Right kidney (tissue), 1 donor: ENCODE measurements around the gene OXNAD1.
A peak's percentile ranks its signal among the peaks of the same experiment; 100 is the strongest.

ENCODE experiments used
- DNase-seq: peaks from one replicate; pipeline ENCODE4 v3.0.0-alpha.2; 2016

The OXNAD1 gene

GRCh38 chr3:16277471-16277870, 12.5 kb downstream of the OXNAD1 start:
- DNase-seq, result no peak

- DNase-seq, result no peak
Measured at GRCh38 chr3:16279010-16279801, 14.2 kb downstream of the OXNAD1 start.

GRCh38 chr3:16280671-16281070, 15.7 kb downstream of the OXNAD1 start:
- no peak for DNase-seq

GRCh38 chr3:16284633-16285032, 19.6 kb downstream of the OXNAD1 start:
- no peak for DNase-seq

GRCh38 chr3:16286161-16286560, 21.1 kb downstream of the OXNAD1 start:
- no peak for DNase-seq

- DNase-seq, result no peak
Measured at GRCh38 chr3:16286751-16287543, 21.9 kb downstream of the OXNAD1 start.

GRCh38 chr3:16288664-16289063, 23.7 kb downstream of the OXNAD1 start:
- DNase-seq, result no peak

- DNase-seq, result no peak
Measured at GRCh38 chr3:16289144-16289889, 24.3 kb downstream of the OXNAD1 start.

- DNase-seq, result peak; percentile 18
Measured at GRCh38 chr3:16290007-16290826, 25.2 kb downstream of the OXNAD1 start.

GRCh38 chr3:16290827-16291196, 25.8 kb downstream of the OXNAD1 start:
- no peak for DNase-seq

GRCh38 chr3:16294844-16295243, 29.8 kb downstream of the OXNAD1 start:
- DNase-seq, result no peak

- DNase-seq, result no peak
Measured at GRCh38 chr3:16295298-16295890, 30.4 kb downstream of the OXNAD1 start.

GRCh38 chr3:16297997-16298885, 33.2 kb downstream of the OXNAD1 start:
- no peak for DNase-seq

- DNase-seq, result no peak
Measured at GRCh38 chr3:16298891-16299290, 33.9 kb downstream of the OXNAD1 start.

- no peak for DNase-seq
Measured at GRCh38 chr3:16299746-16300145, 34.7 kb downstream of the OXNAD1 start.

- DNase-seq, result no peak
Measured at GRCh38 chr3:16300307-16300706, 35.3 kb downstream of the OXNAD1 start.

- no peak for DNase-seq
Measured at GRCh38 chr3:16300881-16301359, 35.9 kb downstream of the OXNAD1 start.

- DNase-seq, result no peak
Measured at GRCh38 chr3:16301507-16301906, 36.5 kb downstream of the OXNAD1 start.

- no peak for DNase-seq
Measured at GRCh38 chr3:16302082-16302631, 37.1 kb downstream of the OXNAD1 start.

- no peak for DNase-seq
Measured at GRCh38 chr3:16303037-16303575, 38.1 kb downstream of the OXNAD1 start.
